OCI-LY1 (cell line): Measurements from ENCODE around the gene LIF.

Experiments
- CTCF ChIP-seq: fragments of 200-600 bp; sonication (generic), shearing (Covaris generic); IDR thresholded peaks from 2 replicates; pipeline ENCODE4 v1.5.1; 2017; ENCODE audit warnings: mild to moderate bottlenecking, antibody characterized with exemption, low read length, moderate library complexity, mixed read lengths
- EZH2 ChIP-seq: fragments of 200-600 bp; sonication (generic), shearing (Covaris generic); IDR thresholded peaks from 2 replicates; pipeline ENCODE4 v1.8.0; 2017; ENCODE audit warnings: borderline replicate concordance, mixed run types, mild to moderate bottlenecking, antibody characterized with exemption, low read length, moderate library complexity, mixed read lengths

DNA sequence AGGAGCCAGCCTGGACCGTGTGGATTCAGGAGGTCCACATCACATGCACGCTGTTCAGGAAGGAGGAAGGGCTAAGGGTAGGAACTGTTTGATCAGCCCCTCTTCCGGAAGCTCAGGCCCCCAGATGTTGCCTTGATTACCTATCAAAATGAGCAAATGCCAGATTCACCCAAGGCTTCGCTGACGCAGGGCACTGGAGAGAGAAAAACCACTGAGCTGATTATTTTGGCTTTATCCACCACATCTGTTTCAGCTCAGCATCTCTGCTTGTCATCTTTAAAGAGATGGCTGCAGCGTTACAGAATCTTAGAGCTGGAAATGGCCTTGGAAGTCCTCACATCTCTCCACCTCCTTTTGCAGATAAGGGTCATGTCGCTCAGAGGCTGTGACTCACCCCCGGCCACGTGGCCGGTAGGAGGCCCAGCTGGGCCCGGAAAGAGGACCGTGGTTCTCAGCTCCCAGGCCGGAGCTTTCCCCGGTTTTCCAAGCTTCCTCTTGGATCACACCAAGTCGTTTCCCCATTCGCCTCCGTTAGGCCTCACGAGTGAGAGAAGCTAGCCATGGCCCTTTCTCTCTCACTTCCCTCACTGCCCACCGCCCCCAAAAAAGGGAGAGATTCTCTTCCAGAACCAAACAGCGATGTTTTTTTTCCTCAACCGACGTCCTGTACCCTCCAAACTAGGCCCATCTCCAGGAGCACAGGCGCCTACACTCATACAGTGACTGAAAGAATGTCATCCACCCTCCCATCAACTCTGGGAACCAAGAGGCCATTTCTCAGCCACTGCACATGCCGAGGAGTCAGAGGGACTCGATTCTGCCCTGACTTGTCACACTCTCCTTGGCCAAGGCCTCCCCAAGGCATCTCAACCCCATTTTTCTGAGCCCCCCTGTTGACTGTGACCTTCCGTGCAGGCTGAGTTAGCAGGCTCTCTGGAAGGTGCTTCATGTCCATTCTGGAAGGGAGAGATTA lies 37.6 kb downstream of the LIF start:
- TF ChIP-seq CTCF = no peak
- no peak for TF ChIP-seq EZH2
